Choroid plexus epithelial cell (primary cell): ENCODE results near the gene STK17B.

Experiments
- DNase-seq: peaks from one replicate; pipeline ENCODE4 v3.0.0-alpha.2; 2010; ENCODE audit warnings: low read depth
- H3K4me3 ChIP-seq: 2 replicates; pipeline ENCODE4 v1.5.1; 2011; ENCODE audit warnings: low read depth, mild to moderate bottlenecking, control low read depth, low read length, moderate library complexity
- TF ChIP-seq, protein P1 (sequence below): conservative IDR thresholded peaks from 2 replicates; pipeline ENCODE4 v1.5.1; 2011; ENCODE audit warnings: low read depth, mild to moderate bottlenecking, control low read depth, inconsistent platforms, low read length, moderate library complexity

STK17B gene

DNA sequence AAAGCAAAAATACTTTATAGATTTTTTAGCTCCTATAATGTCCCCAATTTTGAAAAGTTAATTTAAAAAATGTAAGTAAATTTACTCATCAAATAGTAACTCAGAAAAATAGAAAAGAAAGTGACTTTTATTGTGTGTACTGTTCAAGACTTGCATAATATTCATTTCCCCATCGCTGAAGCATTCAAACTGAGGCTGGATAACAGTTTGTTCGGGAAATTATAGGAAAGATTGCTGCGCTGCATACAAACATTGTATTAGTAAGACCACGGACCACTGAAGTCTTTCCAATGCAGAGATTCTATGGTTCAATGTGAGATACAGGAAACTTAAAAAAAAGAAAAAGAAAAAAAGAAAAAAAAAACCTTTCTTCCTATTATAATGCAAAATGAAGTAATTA lies 10.4 kb downstream of the STK17B start:
- TF ChIP-seq, protein P1, sequence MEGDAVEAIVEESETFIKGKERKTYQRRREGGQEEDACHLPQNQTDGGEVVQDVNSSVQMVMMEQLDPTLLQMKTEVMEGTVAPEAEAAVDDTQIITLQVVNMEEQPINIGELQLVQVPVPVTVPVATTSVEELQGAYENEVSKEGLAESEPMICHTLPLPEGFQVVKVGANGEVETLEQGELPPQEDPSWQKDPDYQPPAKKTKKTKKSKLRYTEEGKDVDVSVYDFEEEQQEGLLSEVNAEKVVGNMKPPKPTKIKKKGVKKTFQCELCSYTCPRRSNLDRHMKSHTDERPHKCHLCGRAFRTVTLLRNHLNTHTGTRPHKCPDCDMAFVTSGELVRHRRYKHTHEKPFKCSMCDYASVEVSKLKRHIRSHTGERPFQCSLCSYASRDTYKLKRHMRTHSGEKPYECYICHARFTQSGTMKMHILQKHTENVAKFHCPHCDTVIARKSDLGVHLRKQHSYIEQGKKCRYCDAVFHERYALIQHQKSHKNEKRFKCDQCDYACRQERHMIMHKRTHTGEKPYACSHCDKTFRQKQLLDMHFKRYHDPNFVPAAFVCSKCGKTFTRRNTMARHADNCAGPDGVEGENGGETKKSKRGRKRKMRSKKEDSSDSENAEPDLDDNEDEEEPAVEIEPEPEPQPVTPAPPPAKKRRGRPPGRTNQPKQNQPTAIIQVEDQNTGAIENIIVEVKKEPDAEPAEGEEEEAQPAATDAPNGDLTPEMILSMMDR = no peak
- no peak for DNase-seq
- no peak overlapping the region for H3K4me3 ChIP-seq

DNA sequence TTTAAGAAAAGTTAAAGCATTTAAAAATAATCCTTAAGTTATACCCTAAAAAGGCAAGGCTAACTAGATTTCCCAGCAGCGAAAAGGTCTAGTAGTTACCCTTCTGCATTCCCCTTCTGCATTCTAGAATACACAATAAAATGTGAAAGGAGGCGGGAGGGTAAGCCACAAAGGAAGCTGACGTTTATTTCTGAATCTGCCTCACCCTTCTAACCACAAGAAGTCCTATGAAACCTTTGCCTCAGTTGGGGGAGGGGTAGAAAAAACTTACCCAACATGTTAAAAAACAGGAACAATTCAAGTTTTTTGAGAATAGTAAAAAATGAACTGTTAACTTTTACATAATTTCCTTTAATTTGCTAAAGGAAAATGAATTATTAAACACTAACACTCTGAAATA lies 11.3 kb downstream of the STK17B start:
- no peak overlapping the region for H3K4me3 ChIP-seq
- peak; percentile 98 for DNase-seq
- TF ChIP-seq, protein P1 = no peak

GRCh38 chr2:196159221-196159892 lies 12.0 kb downstream of the STK17B start:
- TF ChIP-seq, protein P1 = no peak
- DNase-seq = no peak
- no peak overlapping the region for H3K4me3 ChIP-seq

DNA sequence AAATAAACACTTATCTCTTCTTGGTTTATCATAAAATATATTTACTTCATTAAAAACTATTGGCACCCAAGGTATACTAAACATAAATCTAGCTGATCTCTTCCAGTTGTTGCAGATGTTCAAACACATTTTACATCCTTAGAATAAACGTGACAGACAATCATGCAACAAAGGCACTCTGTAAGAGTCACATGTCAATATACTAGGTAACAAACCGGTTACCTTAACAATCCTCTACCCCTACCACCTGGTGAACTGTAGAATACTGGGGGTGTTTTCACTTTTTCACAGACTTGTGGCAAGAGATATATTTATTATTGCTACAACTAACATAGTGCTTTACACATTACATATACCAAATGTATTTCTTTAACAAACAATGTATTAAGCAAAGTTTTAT lies 15.8 kb downstream of the STK17B start:
- no peak for DNase-seq
- TF ChIP-seq, protein P1 = no peak
- H3K4me3 ChIP-seq = no peak overlapping the region

- no peak overlapping the region for H3K4me3 ChIP-seq
- DNase-seq = no peak
- TF ChIP-seq, protein P1 = no peak
Measured at GRCh38 chr2:196153480-196153879, 17.9 kb downstream of the STK17B start.

DNA sequence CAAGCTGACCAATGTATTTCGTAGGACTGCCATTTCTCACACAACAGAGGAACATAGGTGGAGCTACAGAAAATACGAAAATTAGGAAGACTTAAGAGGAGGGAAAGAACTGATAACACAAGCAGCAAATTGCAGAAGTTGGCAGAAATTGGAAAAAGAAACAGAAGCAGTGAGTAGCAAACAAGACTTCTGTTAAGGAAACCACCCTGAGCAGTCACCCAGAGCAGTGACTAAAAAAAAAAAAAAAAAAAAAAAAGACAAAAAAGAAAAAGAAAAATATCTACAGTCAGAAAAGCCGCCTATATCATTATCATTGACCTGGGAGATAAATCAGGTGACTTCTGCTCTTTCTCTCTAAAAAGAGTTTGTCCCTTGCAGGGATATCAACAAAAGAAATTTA lies 21.4 kb downstream of the STK17B start:
- no peak overlapping the region for H3K4me3 ChIP-seq
- DNase-seq = no peak
- TF ChIP-seq, protein P1 = no peak

DNA sequence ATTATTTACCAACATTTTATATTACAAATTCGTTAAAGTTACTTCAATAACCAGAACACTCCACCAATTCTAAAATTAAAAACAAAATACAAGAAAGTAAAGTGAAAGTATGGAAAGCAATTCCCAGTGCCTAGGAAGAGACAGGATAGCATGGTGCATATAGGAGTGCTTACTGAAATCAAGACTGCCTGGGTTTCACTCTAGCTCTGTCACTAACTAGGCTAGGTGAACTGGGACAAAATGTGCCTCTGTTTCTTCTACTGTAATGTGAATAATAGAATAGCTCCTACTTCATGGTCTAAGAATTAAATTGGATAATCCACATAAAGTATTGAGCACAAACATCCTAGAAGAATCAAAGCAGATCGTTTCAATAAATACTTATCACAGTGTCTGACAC lies 22.6 kb downstream of the STK17B start:
- H3K4me3 ChIP-seq = no peak overlapping the region
- no peak for DNase-seq
- TF ChIP-seq, protein P1 = no peak
